ENCODE data around the gene CATSPERB. TPM values are rescaled to one million over a fixed set of nuclear protein-coding genes. Genes with fewer than 3 reads are reported as not detected.

The CATSPERB gene
- total and polyA plus RNA-seq, 10 of the 15 experiments (the other 5 are each of a cell fraction or from before 2014, with no cell fraction given): not detected

DNA sequence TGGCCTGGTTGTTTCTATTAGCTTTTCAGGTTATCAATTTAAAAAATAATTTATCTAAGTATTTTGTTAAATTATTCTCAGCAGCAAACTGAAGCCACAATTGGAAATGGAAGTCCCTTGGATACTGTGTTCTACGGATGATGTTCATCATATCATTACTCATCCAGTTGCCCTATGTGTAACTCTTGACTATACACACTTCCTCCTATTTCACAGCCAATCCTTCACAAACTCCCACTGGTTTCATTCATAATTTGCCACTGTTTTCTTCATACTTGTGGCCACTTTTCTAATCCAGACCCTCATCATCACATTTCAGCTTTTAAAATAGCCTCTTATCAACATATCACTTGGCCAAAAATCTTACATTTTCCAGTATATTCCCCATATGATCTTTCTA is 84.0 kb downstream of the CATSPERB start:
- Histone ChIP-seq H3K79me2 (ENCODE audit: control insufficient read depth, insufficient read depth, low read length) (no peaks in the 10 kb centered on the region), H3K27ac (ENCODE audit: control insufficient read depth, insufficient read depth) (no peak overlapping the region), H2AFZ (ENCODE audit: control insufficient read depth, low read depth, low read length) (no peak overlapping the region), H4K20me1 (ENCODE audit: control insufficient read depth, insufficient read depth) (no peaks in the 10 kb centered on the region), H3K36me3 (ENCODE audit: control insufficient read depth in 2 of 2, insufficient read depth in 2 of 2, low read length in 1 of 2) (no peaks in the 10 kb centered on the region), H3K4me1 (ENCODE audit: control insufficient read depth, insufficient read depth, low read length) (no peaks in the 10 kb centered on the region), H3K4me2 (ENCODE audit: control insufficient read depth, insufficient read depth) (no peak overlapping the region), H3K9ac (ENCODE audit: control insufficient read depth, insufficient read depth, low read length) (no peak overlapping the region), H3K9me3 (replicated peaks; ENCODE audit: control insufficient read depth, insufficient read depth, low read length) (no peaks in the 10 kb centered on the region), H3K27me3 (replicated peaks in 1 of 2; ENCODE audit: control insufficient read depth in 2 of 2, insufficient read depth in 2 of 2, low read length in 1 of 2) (no peaks in the 10 kb centered on the region), H3K4me3 (no peak overlapping the region)
- ChIA-PET RAD21 (ENCODE audit: unreplicated experiment) (interaction anchor here (1.8 kb wide), 1 partner anchor 349 kb away, joined by 9 read pairs; no protein-coding TSS in a partner anchor), POLR2A (no interaction called here), SMC1A (ENCODE audit: uncharacterized antibody, unreplicated experiment) (interaction anchor here (1.5 kb wide), 1 partner anchor 349 kb away, joined by 5 read pairs; no protein-coding TSS in a partner anchor), CTCF (interaction anchor here (1.3 to 3.5 kb wide), 3 partner anchors 17 to 351 kb away, joined by 3 to 35 read pairs (median 3); no protein-coding TSS in a partner anchor)
- WGBS (ENCODE audit: insufficient coverage, insufficient replicate concordance, low lambda C conversion rate, missing lambda C conversion rate): 0% methylated on average over 1 of the region's 1 CpG
- BruUV-seq (replicated peaks): no TSS peak
- TF ChIP-seq RB1 (IDR thresholded peaks at IDR 0.05; ENCODE audit: borderline replicate concordance): no peak
- TF ChIP-seq, protein P1, sequence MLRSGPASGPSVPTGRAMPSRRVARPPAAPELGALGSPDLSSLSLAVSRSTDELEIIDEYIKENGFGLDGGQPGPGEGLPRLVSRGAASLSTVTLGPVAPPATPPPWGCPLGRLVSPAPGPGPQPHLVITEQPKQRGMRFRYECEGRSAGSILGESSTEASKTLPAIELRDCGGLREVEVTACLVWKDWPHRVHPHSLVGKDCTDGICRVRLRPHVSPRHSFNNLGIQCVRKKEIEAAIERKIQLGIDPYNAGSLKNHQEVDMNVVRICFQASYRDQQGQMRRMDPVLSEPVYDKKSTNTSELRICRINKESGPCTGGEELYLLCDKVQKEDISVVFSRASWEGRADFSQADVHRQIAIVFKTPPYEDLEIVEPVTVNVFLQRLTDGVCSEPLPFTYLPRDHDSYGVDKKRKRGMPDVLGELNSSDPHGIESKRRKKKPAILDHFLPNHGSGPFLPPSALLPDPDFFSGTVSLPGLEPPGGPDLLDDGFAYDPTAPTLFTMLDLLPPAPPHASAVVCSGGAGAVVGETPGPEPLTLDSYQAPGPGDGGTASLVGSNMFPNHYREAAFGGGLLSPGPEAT (IDR thresholded peaks at IDR 0.05; ENCODE audit: low read depth): no peak
- no peak for TF ChIP-seq SUPT20H (IDR thresholded peaks at IDR 0.05; ENCODE audit: borderline replicate concordance, control insufficient read depth, low read depth, low read length)
- TF ChIP-seq, protein P2, sequence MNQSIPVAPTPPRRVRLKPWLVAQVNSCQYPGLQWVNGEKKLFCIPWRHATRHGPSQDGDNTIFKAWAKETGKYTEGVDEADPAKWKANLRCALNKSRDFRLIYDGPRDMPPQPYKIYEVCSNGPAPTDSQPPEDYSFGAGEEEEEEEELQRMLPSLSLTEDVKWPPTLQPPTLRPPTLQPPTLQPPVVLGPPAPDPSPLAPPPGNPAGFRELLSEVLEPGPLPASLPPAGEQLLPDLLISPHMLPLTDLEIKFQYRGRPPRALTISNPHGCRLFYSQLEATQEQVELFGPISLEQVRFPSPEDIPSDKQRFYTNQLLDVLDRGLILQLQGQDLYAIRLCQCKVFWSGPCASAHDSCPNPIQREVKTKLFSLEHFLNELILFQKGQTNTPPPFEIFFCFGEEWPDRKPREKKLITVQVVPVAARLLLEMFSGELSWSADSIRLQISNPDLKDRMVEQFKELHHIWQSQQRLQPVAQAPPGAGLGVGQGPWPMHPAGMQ (IDR thresholded peaks at IDR 0.05; ENCODE audit: borderline replicate concordance): no peak
- TF ChIP-seq RUNX3 (IDR thresholded peaks at IDR 0.05; ENCODE audit: low read length): no peak
- DNase-seq (ENCODE audit: low read depth, low spot score) (no peak), ATAC-seq (no peak), FAIRE-seq (no peak)
- in situ Hi-C loops (cut with MboI) (no loop called here), intact Hi-C loops (cut with micrococcal nuclease; ENCODE audit: unreplicated experiment) (no loop called here)

Data from GM12878 (cell line).